ENCODE data around the gene EFNA2.

EFNA2 gene

GRCh38 chr19:1248786-1249297, 36.8 kb upstream of the EFNA2 start:
- peak in 52 of 58 donors; percentile 39 to 91 (median 76) for DNase-seq

DNA sequence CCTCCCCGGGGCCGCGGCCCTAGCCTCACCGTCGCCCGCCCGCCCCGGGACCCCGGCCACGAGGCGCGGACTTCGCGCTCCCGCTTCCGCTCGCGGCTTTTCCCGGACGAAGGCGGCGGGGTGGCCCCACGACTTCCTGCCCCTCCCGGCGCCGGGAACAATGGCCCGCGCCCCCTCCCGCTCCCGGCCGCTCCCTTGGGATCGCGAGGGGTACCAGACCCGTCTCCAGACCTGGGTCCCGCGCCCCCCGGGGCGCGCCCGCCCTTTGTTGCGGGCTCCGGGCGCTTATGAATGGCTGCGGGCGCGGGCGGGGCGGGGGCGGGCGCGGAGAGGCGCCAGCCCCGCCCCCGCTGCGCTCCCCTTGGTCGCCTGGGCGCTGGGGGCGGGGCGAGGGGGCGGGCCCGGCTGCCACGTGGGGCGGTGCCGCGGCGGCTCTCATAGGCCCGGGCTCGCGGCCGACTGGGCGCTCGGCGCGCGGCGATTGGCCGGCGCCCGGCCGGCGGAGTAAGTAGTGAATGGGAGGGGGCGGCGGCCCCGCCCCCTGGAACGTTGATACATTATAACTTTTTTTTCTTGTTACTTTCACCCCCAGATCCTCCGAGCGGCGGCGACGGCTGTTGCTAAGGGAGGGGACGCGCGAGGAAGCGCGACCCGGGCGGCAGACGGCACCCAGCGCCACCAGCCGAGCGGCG, 36.2 kb upstream of the EFNA2 start:
- DNase-seq = peak; percentile 41 to 95 (median 89)

- no peak for DNase-seq
These were observed 35.7 kb upstream of the EFNA2 start for GRCh38 chr19:1249990-1250436.

DNA sequence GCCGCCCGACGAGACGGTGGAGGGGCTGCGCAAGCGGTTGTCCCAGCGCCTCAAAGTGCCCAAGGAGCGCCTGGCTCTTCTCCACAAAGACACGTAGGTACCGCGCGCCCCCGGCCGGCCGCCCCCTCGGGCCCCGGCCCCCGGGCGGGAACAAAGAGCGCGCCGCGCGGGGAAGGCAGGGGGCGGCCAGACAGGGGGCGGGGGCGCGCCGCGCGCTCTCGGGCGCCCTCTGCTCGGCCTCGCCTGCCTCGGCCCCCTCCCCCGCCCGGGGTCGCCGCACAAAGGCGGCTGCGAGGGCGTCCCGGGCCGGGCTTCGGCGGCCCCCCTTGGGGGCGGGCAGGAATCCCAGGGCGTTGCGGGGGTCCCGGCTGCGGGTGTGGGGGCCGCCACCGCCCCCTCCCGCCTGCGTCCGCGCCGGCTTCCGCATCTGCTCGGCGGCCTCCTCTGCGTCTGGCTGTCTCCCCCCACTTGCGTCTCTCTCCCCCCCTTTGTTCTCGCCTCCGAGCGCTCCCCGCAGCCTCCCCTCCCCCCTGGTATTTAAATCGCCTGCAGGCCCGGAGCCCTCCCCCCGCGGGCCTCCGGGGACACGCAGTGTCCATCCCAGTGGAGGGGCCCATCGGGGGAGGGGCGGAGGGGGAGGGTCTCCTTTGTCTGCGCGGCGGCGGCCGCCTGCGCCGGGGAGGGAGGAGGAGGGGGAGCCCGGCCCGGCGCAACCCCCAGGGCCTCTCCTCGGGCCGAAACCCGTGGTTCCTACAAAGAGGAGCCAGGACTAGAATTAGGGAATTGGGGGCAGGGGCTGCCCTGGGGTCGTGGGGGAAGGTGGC, 35.0 kb upstream of the EFNA2 start:
- DNase-seq = peak in 46 of 58 donors; percentile 11 to 76 (median 56)

DNA sequence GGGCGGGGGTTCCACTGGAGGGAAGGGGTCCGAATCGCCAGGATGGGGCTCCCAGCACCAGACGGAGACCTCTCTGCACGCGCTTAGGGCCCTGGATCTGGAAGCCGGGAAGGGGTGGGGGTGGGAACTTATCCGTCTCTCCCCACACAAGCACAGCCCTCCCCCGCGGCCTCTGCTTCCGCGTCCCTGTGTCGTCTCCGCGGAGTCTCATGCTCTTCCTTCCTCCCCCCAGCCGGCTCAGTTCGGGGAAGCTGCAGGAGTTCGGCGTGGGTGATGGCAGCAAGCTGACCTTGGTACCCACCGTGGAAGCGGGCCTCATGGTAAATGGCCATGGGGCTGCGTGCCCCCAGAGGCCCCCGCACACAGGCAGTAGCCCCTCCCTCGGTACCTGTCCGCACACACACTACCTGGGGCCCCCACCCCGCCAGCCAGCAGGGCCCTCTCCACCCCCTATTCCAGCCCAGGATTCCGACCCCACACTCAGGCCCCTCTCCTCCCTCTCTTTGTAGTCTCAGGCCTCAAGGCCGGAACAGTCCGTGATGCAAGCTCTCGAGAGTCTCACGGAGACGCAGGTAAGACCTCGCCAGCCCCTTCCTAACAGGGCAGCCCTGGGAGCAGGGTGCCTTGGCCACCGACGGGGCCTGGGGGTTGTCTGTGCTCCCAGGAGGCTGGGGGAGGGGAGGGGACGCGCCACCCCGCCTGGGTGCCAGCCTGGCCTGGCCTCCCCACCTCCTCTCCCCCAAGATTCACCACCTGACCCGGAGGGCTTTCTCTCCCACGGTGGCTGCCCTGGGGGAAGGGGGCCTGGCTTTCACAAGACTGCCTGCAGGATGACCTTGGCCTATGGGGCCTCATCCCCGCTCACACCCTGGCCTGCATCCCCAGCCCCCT, 34.1 kb upstream of the EFNA2 start:
- peak in 50 of 58 donors; percentile 24 to 80 (median 58) for DNase-seq

- peak in 54 of 58 donors; percentile 56 to 98 (median 85) for DNase-seq
These were observed 33.4 kb upstream of the EFNA2 start for GRCh38 chr19:1252221-1252820.

DNA sequence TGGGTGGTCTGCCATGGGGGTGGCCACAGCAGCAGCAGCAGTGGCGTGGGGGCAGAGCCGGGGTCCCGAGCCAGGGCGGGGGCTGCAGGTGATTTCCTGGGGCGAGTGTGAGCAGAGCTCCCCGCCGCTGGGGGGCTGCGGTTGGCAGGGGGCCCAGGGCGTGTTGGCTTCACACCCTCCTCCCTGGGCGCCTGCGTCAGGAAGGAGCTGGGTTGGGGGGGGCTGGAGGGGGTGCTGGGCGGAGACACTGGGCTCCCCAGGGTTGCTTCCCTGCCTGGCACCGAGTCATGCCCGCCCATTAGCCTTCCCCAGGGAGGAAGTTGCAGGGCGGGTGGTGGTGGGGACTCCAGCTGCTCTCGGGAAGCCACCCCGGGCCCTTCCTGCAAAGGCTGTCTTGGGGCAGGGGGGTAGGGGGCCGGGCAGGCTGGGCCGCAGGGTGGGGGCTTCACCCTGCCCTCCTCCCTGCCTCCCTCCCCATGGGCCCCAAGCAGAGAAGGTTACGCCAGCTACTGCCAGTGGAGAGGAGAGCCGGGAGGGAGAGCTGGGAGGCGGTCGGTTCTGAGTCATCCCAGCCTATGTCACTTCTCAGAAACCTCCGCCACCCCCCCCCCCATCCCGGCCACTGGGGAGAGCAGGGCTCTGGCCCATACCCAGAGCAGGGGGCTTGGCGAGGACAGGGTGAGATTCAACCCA, 32.7 kb upstream of the EFNA2 start:
- peak in 57 of 58 donors; percentile 52 to 98 (median 88) for DNase-seq

DNA sequence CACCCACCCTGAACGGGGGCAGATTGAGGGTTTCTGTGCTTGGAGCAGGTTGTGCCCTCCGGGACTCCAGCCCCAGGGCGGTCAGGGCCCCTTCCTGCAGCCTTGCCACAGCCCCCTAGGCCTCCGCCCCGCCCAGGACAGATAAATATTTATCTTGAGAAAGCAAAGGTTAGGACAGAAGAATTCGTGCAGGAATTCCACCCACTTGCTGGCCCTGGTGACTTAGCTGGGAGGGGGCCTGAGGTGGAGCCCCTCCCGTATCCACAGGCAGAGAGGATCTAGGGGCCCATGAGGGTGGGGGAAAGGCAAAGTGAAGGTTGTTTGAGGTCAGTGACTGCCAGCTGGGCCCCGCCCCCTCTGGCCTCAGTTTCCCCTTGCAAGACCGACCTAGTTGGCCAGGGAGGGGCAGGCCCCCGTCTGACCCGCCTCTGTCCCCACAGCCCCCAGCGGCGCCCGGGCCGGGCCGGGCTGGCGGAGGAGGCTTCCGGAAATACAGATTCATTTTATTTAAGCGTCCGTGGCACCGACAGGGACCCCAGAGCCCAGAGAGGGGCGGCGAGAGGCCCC, 32.1 kb upstream of the EFNA2 start:
- no peak for DNase-seq

GRCh38 chr19:1254081-1254527, 31.6 kb upstream of the EFNA2 start:
- DNase-seq = peak in 34 of 58 donors; percentile 9 to 81 (median 53)

- no peak for DNase-seq
These were observed 31.0 kb upstream of the EFNA2 start for GRCh38 chr19:1254530-1255185.

DNA sequence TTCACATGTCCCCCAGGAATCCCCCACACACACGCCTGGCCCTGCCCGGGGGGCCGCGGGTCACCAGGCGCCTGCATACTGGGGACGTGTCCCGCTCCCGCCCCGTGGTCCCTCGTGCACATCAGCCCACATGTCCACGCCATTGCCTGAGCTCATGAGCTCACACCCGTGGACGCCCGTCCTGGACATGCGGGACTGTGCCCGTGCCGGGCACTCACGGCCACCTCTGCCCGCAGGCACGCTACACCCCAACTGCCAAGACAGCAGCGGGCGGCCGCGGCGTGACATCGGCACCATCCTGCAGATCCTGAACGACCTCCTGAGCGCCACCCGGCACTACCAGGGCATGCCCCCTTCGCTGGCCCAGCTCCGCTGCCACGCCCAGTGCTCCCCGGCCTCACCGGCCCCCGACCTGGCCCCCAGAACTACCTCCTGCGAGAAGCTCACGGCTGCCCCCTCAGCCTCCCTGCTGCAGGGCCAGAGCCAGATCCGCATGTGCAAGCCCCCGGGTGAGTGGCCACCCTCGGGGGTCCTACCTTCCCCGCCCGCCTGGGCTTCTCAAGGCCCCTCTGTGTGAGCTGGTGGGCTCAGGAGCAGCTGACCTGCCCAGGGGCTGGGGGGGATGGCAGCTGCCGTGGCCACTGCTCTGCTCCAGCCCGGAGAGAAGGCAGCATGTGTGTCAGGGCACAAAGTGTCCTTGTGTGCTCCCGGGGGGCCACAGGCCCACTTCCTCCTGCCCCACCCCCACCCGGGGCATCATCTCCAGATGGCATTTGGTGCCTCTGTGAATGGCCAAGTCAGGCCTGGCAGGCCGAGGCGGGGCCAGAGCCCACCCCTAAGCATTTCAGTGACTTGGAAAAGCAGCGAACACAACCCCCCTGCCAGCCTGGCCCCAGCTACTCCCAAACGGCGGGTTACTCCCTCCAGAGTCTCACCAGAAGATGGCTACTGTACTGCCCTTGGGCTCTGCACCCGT, 30.2 kb upstream of the EFNA2 start:
- DNase-seq = peak in 53 of 58 donors; percentile 15 to 90 (median 74)

- no peak for DNase-seq
These were observed 28.8 kb upstream of the EFNA2 start for GRCh38 chr19:1256646-1257474.

DNA sequence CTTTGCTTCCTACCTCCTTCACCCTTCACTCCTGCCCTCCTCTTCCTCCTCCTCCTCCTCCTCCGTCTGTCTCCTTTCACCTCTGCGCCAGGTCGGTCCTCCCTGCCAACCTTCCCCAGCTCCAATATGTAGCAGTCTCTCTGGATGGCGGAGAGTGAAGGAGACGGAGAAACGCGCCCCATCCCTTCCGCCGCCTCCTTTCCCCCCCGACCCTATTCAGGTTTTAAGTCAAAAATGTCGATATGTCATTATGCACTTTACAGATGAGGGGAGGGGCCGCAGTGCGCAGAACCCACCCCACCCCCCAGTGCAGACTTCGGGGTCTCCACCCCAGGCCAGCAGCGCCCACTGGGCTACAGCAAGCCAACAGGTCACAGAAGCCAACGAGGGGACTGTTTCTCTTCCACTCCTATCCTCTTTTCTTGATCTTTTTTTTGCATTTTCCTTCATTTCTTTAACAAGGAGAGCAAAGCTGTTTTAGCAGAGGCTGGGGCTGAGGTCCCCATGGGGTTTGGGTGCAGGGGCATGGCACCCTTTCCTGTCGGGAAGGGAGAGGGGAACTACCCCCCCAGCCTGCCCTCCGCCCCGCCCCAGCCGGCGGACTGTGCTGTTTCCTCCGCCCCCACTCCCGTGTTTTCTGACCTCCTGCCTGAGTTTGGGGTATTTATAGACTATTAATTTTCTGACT, 28.1 kb upstream of the EFNA2 start:
- DNase-seq = no peak

DNA sequence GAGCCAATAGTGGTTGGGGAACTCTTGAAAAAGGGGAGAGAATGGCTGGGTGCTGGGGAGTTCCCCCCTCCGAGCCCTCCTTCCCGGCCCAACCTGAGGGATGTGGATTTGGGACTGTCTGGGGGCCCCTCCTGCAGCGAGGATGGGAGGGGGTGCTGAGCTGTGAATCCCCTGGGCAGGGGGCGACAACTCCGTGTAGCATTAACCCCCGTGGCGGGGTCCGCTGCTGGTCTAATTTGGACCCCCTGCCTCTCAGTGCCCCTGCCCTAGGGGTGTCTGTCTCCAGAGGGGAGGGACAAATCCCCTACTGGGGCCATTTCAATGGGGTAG, 27.5 kb upstream of the EFNA2 start:
- DNase-seq = no peak

- DNase-seq = no peak
These were observed 26.9 kb upstream of the EFNA2 start for GRCh38 chr19:1258707-1259205.

GRCh38 chr19:1259206-1259875, 26.3 kb upstream of the EFNA2 start:
- DNase-seq = peak in 11 of 58 donors; percentile 4 to 77 (median 32)
